WI38 (cell line): ENCODE results near the gene TNK1.
A peak's percentile ranks its signal among the peaks of the same experiment; 100 is the strongest.

Source experiments
- H3K4me3 ChIP-seq: 2 replicates; pipeline ENCODE4 v1.5.1; 2011; ENCODE audit warnings: low read depth, mild to moderate bottlenecking, control low read depth, low read length
- TF ChIP-seq, protein P1 (sequence below): IDR thresholded peaks from 2 replicates; pipeline ENCODE4 v1.5.1; 2012; ENCODE audit warnings: low read depth, mild to moderate bottlenecking, control low read depth, low read length

The TNK1 gene

DNA sequence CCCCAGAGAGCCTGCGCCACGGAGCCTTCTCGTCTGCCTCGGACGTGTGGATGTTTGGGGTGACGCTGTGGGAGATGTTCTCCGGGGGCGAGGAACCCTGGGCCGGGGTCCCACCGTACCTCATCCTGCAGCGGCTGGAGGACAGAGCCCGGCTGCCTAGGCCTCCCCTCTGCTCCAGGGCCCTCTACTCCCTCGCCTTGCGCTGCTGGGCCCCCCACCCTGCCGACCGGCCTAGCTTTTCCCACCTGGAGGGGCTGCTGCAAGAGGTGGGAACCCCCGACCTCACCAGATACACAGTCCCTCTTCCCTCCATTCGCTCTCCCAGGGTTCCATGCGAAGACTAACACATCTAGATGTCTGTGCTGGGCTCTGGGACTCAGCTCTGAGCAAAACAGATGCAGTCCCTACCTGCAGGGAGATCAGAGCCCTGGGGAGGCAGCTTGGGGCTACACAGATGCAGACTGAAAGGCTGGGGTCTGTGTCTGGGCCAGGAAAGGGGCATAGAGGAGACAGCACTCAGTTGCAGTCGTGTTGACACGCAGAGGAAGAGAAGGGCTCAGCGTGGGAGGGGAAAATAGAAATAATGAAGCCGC, 3.7 kb downstream of the TNK1 start:
- TF ChIP-seq, protein P1, sequence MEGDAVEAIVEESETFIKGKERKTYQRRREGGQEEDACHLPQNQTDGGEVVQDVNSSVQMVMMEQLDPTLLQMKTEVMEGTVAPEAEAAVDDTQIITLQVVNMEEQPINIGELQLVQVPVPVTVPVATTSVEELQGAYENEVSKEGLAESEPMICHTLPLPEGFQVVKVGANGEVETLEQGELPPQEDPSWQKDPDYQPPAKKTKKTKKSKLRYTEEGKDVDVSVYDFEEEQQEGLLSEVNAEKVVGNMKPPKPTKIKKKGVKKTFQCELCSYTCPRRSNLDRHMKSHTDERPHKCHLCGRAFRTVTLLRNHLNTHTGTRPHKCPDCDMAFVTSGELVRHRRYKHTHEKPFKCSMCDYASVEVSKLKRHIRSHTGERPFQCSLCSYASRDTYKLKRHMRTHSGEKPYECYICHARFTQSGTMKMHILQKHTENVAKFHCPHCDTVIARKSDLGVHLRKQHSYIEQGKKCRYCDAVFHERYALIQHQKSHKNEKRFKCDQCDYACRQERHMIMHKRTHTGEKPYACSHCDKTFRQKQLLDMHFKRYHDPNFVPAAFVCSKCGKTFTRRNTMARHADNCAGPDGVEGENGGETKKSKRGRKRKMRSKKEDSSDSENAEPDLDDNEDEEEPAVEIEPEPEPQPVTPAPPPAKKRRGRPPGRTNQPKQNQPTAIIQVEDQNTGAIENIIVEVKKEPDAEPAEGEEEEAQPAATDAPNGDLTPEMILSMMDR, result no peak
- H3K4me3 ChIP-seq, result peak overlapping the region; percentile 51

- TF ChIP-seq, protein P1, result no peak
- H3K4me3 ChIP-seq, result no peak overlapping the region
These were observed 8.0 kb downstream of the TNK1 start for GRCh38 chr17:7388856-7389255.

- TF ChIP-seq, protein P1, result no peak
These were observed 9.3 kb downstream of the TNK1 start for GRCh38 chr17:7389924-7390910.

GRCh38 chr17:7391307-7391706, 10.4 kb downstream of the TNK1 start:
- H3K4me3 ChIP-seq, result no peak overlapping the region
- TF ChIP-seq, protein P1, result no peak

More at GRCh38 chr17:7389924-7390910, 9.3 kb downstream of the TNK1 start:
- H3K4me3 ChIP-seq, result no peak overlapping the region

DNA sequence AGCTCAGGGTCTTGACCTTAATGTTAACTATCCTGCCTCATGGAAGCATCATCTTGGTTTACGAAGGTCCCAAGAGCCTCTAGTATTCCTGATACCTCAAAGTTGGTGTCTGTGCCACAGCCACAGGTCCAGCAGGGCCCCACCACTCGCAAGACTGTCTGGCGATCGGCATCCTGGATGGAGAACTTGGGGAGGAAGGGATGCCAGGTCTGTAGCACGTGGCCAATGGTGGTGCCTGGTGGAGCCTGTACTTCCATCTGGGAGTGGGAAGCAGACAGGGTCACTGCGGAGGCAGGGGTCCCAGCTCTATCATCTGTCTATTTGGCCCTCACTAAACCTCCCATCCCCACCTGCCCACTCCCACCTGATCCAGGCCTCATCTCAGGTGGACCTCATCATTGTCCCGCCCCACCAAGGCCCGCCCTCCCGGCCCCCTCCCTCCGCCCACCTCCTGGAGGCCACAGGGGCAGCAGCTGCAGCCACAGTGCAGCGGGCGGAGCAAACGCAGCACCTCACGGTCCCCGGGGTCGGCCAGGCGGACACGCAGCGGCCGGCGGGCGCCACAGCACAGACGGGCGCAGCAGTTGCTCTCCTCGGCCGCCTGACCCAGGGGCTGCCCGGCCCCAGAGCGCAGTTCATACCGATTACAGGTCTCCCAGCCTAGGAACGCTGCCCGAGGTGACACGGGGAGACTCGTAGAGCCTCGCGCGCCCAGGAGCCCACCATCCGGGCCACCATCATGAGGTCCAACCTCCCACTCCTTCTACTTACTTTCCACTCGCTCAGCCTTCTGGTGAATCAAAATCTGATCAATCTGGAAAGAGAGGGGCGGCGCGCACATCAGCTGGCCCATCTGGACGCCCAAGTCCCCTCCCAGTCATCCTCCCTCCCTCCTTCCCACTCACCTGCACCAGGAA, 12.1 kb downstream of the TNK1 start:
- peak overlapping the region; percentile 90 for H3K4me3 ChIP-seq
- TF ChIP-seq, protein P1, result no peak

DNA sequence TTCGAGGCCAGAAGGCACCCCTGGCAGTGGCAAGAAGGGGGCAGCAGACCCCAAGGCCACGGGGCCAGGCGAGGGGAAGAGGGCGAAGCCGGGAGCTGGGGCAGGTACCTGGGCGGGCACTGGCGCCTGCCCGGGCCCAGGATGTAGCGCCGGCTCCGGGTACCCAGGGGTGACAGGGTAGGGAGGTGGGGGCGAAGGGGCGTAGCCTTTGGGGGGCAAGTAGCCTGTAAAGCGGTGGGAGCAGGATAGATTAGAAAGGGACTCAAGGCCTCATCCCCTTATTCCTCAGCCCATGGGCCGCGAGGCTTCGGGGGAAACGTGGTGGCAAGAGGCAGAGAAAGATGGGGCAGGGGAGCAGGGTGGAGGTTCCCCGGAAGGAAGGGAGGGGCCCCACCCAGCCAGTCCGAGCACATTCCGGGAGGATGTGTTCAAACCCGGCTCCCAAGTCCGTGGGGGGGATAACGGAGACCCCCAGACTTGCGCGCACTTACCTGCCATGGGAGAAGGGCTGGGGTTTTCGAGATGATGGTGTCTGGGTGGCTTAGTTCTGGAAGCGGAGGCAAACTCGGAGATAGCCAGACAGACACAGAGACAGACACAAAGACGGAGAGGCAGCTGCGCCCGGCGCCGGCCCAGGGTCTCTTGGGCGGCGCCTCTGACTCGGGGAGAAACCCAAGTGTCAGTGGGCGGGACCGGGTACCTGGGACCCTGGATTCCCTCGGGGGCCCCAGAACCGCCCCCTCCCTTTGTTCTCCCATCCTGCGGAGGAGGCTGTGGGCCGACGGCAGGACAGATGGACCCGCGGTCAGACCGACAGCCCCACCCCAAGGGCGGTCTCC, 12.9 kb downstream of the TNK1 start:
- peak overlapping the region; percentile 90 for H3K4me3 ChIP-seq
- TF ChIP-seq, protein P1, result no peak
